Upper lobe of left lung (tissue), 6 donors: ENCODE results near the gene TRIML1. TPM values are rescaled to one million over a fixed set of nuclear protein-coding genes. Genes with fewer than 3 reads are reported as not detected.

Source experiments
- ATAC-seq, 2 donors: fragments of 200-7000 bp; cut with Tn5 transposase; one replicate each; pipeline ENCODE4 v1.9.1; 2022; ENCODE audit warnings: mild to moderate bottlenecking in 2 of 2, moderate library complexity in 2 of 2; ENCODE audit not compliant: low FRiP score in 2 of 2
- DNase-seq, 2 donors: peaks; one replicate each; pipeline ENCODE4 v3.0.0-alpha.2; 2019 to 2020
- H3K27ac ChIP-seq, 4 donors: fragments of 200-600 bp; sonication (generic); one replicate each; pipeline ENCODE4 v1.5.1; 2016 to 2019
- H3K27me3 ChIP-seq, 4 donors: fragments of 200-600 bp; sonication (generic); one replicate each; pipeline ENCODE4 v1.5.1; 2017 to 2019
- H3K36me3 ChIP-seq, 4 donors: fragments of 200-600 bp; sonication (generic); one replicate each; pipeline ENCODE4 v1.5.1; 2016 to 2019
- H3K4me1 ChIP-seq, 4 donors: fragments of 200-600 bp; sonication (generic); one replicate each; pipeline ENCODE4 v1.5.1; 2018 to 2019
- H3K4me3 ChIP-seq, 4 donors: fragments of 200-600 bp; sonication (generic); one replicate each; pipeline ENCODE4 v1.5.1; 2017 to 2019; ENCODE audit warnings: mild to moderate bottlenecking in 2 of 4, moderate library complexity in 1 of 4
- H3K9me3 ChIP-seq, 4 donors: fragments of 200-600 bp; sonication (generic); one replicate each; pipeline ENCODE4 v1.5.1; 2018 to 2019
- EP300 ChIP-seq, 4 donors: sonication (generic); formaldehyde crosslinking; IDR thresholded peaks; one replicate each; pipeline ENCODE4 v1.5.1; 2017; ENCODE audit warnings: antibody characterized with exemption in 4 of 4, control low read depth in 2 of 4
- POLR2A ChIP-seq, 4 donors: fragments of 450-650 bp; IDR thresholded peaks; one replicate each; pipeline ENCODE4 v1.5.1; 2016 to 2017; ENCODE audit warnings: antibody characterized with exemption in 4 of 4, mild to moderate bottlenecking in 2 of 4
- POLR2AphosphoS5 ChIP-seq, 2 donors: sonication (generic); formaldehyde crosslinking; IDR thresholded peaks; one replicate each; pipeline ENCODE4 v1.5.1; 2017; ENCODE audit warnings: antibody characterized with exemption in 2 of 2
- WGBS, 2 donors: methylation state at CpG; one replicate each; pipeline ENCODE4 v1.1.5; 2017 to 2018; 5-methylcytosine and 5-hydroxymethylcytosine counted together
- total RNA-seq, 6 donors: library from RNA; depleted of rRNA in 4 of 6; stranded (reverse); fragments of >200 nt in 4 of 6; gene quantifications; one replicate each; pipeline versions ENCODE4 v1.1.0 to v1.2.1, GENCODE V29; 2016 to 2021
- TF ChIP-seq, protein P1 (sequence below), 6 experiments: fragments of 450-650 bp in 4 of 6; fragments of 200-600 bp in 2 of 6; sonication (generic) in 2 of 6; IDR thresholded peaks; one replicate each; pipeline ENCODE4 v1.5.1; 2016 to 2019; ENCODE audit warnings: antibody characterized with exemption in 6 of 6
- donor health status: DM: no; HTN: no; CAD: no; lungs with moderate emphysema.
- donor health status: DM: no; HTN: yes; CAD: no; lungs with severe emphysema.

The TRIML1 gene
- total RNA-seq, 6 donors from 2014 or later, result not detected

DNA sequence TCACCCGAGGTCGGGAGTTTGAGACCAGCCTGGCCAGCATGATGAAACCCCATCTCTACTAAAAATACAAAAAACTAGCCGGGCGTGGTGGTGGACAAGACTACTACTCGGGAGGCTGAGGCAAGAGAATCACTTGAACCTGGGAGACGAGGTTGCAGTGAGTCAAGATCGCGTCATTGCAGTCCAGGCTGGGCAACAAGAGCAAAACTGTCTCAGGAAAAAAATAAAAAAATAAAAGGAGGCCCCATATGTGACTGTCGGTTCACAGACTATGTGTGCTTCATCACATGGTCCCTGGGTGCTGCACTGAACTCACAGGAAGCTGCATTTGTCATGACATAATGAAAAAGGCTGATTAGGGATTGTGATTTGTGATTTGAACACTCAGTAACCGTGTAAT is 6.4 kb downstream of the TRIML1 start:
- TF ChIP-seq POLR2AphosphoS5 (IDR thresholded peaks at IDR 0.05) (no peak), POLR2A (IDR thresholded peaks at IDR 0.05) (no peak), EP300 (IDR thresholded peaks at IDR 0.05) (no peak)
- TF ChIP-seq, protein P1, sequence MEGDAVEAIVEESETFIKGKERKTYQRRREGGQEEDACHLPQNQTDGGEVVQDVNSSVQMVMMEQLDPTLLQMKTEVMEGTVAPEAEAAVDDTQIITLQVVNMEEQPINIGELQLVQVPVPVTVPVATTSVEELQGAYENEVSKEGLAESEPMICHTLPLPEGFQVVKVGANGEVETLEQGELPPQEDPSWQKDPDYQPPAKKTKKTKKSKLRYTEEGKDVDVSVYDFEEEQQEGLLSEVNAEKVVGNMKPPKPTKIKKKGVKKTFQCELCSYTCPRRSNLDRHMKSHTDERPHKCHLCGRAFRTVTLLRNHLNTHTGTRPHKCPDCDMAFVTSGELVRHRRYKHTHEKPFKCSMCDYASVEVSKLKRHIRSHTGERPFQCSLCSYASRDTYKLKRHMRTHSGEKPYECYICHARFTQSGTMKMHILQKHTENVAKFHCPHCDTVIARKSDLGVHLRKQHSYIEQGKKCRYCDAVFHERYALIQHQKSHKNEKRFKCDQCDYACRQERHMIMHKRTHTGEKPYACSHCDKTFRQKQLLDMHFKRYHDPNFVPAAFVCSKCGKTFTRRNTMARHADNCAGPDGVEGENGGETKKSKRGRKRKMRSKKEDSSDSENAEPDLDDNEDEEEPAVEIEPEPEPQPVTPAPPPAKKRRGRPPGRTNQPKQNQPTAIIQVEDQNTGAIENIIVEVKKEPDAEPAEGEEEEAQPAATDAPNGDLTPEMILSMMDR (IDR thresholded peaks at IDR 0.05), result no peak

DNA sequence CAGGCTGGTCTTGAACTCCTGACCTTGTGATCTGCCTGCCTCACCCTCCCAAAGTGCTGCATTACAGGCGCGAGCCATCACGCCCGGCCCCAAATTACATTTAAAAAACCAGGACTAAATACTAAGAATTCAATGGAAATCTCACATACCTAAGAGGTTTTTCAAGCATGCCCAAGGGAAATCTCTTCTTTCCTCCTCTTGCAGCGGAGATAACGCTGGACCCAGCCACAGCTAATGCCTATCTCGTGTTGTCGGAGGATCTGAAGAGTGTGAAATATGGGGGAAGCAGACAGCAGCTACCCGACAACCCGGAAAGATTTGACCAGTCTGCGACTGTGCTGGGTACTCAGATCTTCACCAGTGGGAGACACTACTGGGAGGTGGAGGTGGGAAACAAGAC is 7.4 kb downstream of the TRIML1 start:
- Histone ChIP-seq H3K4me3 (no peak overlapping the region), H3K4me1 (peaks cover 0 to 2% (median 0%) of the 10 kb centered on the region in 4 donors), H3K9me3 (peaks cover 0 to 3% (median 0%) of the 10 kb centered on the region in 4 donors), H3K36me3 (no peaks in the 10 kb centered on the region), H3K27ac (no peak overlapping the region), H3K27me3 (no peaks in the 10 kb centered on the region)
- 89 to 90% methylated on average over 11 of the region's 11 CpGs for WGBS, 2 donors
- ATAC-seq, result no peak
- TF ChIP-seq, protein P1 (IDR thresholded peaks at IDR 0.05), result no peak
- TF ChIP-seq POLR2AphosphoS5 (IDR thresholded peaks at IDR 0.05), result no peak
- TF ChIP-seq EP300 (IDR thresholded peaks at IDR 0.05), result no peak
- TF ChIP-seq POLR2A (IDR thresholded peaks at IDR 0.05), result no peak
- DNase-seq, result no peak

More for the DNA sequence above, 6.4 kb downstream of the TRIML1 start:
- Histone ChIP-seq H3K27ac (no peak overlapping the region), H3K4me3 (no peak overlapping the region), H3K27me3 (no peaks in the 10 kb centered on the region), H3K4me1 (peaks cover 0 to 3% (median 0%) of the 10 kb centered on the region in 4 donors), H3K9me3 (peaks cover 0 to 3% (median 0%) of the 10 kb centered on the region in 4 donors), H3K36me3 (no peaks in the 10 kb centered on the region)
- ATAC-seq (no peak), DNase-seq (no peak)
- WGBS, 2 donors, result 86 to 87% methylated on average over 10 of the region's 10 CpGs

DNA sequence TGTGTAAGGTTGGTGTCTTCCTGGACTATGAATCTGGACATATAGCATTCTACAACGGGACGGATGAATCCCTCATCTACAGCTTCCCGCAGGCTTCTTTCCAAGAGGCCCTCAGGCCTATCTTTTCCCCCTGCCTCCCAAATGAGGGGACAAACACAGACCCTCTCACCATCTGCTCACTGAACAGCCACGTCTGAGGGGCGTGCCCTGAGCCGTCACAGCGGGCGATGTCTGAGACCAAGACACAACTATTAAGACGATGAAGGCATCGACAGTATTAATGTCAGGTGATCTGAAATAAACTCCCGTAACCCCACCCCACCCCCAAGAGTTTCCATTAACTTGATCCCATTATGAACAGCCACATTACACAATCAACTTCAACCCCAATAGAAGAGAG is 7.9 kb downstream of the TRIML1 start:
- DNase-seq, result no peak
- Histone ChIP-seq H3K27me3 (no peaks in the 10 kb centered on the region), H3K27ac (no peak overlapping the region), H3K36me3 (no peaks in the 10 kb centered on the region), H3K4me1 (no peaks in the 10 kb centered on the region), H3K9me3 (peaks cover 0 to 3% (median 0%) of the 10 kb centered on the region in 4 donors), H3K4me3 (no peak overlapping the region)
- no peak for ATAC-seq
- no peak for TF ChIP-seq POLR2AphosphoS5 (IDR thresholded peaks at IDR 0.05)
- TF ChIP-seq POLR2A (IDR thresholded peaks at IDR 0.05), result no peak
- TF ChIP-seq EP300 (IDR thresholded peaks at IDR 0.05), result no peak
- TF ChIP-seq, protein P1 (IDR thresholded peaks at IDR 0.05), result no peak
- WGBS, 2 donors, result 92 to 94% methylated on average over 11 of the region's 11 CpGs

DNA sequence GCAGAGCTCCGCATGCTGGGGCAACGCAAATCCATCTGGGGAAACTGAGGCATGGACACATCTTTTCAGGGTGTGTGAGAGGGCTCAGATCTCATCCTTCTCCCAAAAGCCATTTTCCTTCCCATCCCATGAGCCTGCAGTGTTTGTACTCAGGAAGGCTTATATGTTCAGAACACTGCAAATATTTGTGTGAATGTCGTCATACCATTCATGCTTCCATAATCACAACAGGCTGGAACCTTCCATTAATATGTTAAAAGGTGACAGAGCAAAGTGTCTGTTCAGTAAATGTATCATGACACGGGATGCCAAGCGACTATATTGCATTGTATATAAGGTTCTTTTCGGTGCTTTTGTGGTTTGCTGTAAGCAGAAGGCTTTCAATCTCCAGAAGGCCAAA is 8.5 kb downstream of the TRIML1 start:
- H3K27ac ChIP-seq, result no peak overlapping the region
- TF ChIP-seq POLR2A (IDR thresholded peaks at IDR 0.05), result no peak
- TF ChIP-seq EP300 (IDR thresholded peaks at IDR 0.05), result no peak
- no peak for TF ChIP-seq POLR2AphosphoS5 (IDR thresholded peaks at IDR 0.05)
- TF ChIP-seq, protein P1 (IDR thresholded peaks at IDR 0.05), result no peak
- no peaks in the 10 kb centered on the region for H3K27me3 ChIP-seq
- H3K36me3 ChIP-seq, result no peaks in the 10 kb centered on the region
- H3K4me1 ChIP-seq, result no peaks in the 10 kb centered on the region
- H3K4me3 ChIP-seq, result no peak overlapping the region
- DNase-seq (no peak), ATAC-seq (no peak)
- peaks cover 0 to 3% (median 0%) of the 10 kb centered on the region in 4 donors for H3K9me3 ChIP-seq
- 83 to 94% methylated on average over 6 of the region's 6 CpGs for WGBS, 2 donors

DNA sequence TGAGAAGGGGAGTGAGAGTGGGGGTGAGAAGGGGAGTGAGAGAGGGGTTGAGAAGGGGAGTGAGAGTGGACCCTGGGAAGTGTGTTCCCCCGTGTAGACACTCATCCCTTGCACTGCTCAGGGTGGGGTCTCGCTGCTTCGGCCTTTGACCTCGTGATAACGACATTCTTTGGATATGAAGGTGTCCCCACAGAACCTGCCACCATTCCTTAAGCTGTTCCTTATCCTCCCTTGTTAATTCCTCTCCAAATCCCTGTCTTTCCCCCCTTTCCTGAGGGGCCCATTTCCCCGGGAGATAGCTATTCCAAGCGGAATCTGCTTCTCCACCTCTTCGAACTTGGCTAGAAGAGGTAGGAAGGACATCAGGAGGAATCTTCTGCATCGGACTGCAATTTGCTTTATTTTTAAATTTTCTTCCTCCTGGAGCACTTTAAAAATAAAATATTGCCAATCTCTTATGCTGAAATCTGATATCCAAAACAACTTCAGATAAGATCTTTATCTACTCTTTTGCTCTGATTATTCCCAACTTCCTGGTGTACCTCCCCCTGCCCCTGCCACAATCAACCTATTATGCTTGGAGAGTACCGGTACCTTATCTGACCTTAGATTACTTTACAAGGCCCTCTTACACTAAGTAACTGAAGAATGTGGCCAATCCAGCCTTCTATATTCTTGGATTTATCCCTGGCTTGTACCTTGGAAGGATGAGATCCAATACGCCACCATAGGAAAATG is 15.6 kb downstream of the TRIML1 start:
- TF ChIP-seq POLR2A (IDR thresholded peaks at IDR 0.05) (no peak), EP300 (IDR thresholded peaks at IDR 0.05) (no peak), POLR2AphosphoS5 (IDR thresholded peaks at IDR 0.05) (no peak)
- TF ChIP-seq, protein P1 (IDR thresholded peaks at IDR 0.05), result no peak
- ATAC-seq, result no peak

More for the DNA sequence above, 15.6 kb downstream of the TRIML1 start:
- WGBS, 2 donors, result 61 to 70% methylated on average over 11 of the region's 11 CpGs
- H3K36me3 ChIP-seq, result no peaks in the 10 kb centered on the region
- H3K27ac ChIP-seq, result no peak overlapping the region
- peaks cover 0 to 8% (median 1%) of the 10 kb centered on the region in 4 donors for H3K9me3 ChIP-seq
- DNase-seq, result no peak
- H3K4me1 ChIP-seq, result no peaks in the 10 kb centered on the region
- H3K4me3 ChIP-seq, result no peak overlapping the region
- no peaks in the 10 kb centered on the region for H3K27me3 ChIP-seq
